ENCODE data around the gene SECISBP2. TPM values are rescaled to one million over a fixed set of nuclear protein-coding genes. Genes with fewer than 3 reads are reported as not detected.

SECISBP2 gene
- polyA plus RNA-seq, 1 of the 3 experiments (the other 2 are of a cell fraction) = 21.2 TPM

DNA sequence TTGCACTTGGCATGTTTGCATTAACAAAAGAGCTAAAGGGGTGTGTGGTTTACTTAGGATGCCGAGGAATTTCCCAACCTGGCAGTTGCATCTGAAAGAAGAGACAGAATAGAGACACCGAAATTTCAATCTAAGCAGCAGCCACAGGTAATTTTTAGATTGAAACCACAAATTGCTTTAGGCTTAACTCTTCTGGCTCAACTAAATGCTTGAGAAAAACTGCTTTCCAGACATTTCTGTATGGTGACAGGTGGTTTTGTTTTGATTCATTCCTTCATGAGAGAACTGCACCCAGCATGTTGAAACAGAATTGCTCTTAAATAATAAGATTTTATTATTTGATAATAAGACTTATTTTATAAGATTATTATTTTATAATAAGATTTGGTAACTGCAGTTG is 21.5 kb downstream of the SECISBP2 start:
- no peak overlapping the region for H3K27ac ChIP-seq (ENCODE audit: low read depth in 2 of 2, low read length in 1 of 2)
- DNase-seq = no peak
- H3K36me3 ChIP-seq (replicated peaks in 1 of 2; ENCODE audit: control insufficient read depth in 1 of 2, insufficient read depth in 2 of 2, low read length in 1 of 2) = peaks cover 72 to 73% of the 10 kb centered on the region in 2 experiments
- no peaks in the 10 kb centered on the region; a peak in 1 of 4 replicates for H3K4me1 ChIP-seq (ENCODE audit: control insufficient read depth in 1 of 2, insufficient read depth in 2 of 2, low read depth in 1 of 2, low read length in 1 of 2)
- ChIA-PET CTCF (interaction anchor here (2.0 kb wide), 1 partner anchor 8 kb away, joined by 6 read pairs; no protein-coding TSS in a partner anchor), POLR2A (no interaction called here)
- WGBS (ENCODE audit: low lambda C conversion rate) = 100% methylated on average over 2 of the region's 2 CpGs
- H3K27me3 ChIP-seq (ENCODE audit: insufficient read depth) = no peaks in the 10 kb centered on the region
- H3K9ac ChIP-seq = no peak overlapping the region
- no peak overlapping the region for H2AFZ ChIP-seq (ENCODE audit: low read depth)
- H3K79me2 ChIP-seq (ENCODE audit: insufficient read depth) = no peaks in the 10 kb centered on the region
- TF ChIP-seq SIN3A (IDR thresholded peaks at IDR 0.05; ENCODE audit: borderline replicate concordance, low read depth, low read length) (no peak), JUND (IDR thresholded peaks at IDR 0.05) (no peak), TEAD4 (IDR thresholded peaks at IDR 0.05; ENCODE audit: borderline replicate concordance, insufficient read depth) (no peak)
- no peak overlapping the region for H3K4me2 ChIP-seq
- no peak overlapping the region for H3K4me3 ChIP-seq (ENCODE audit: low read depth in 2 of 2, low read length in 1 of 2)
- H3K9me3 ChIP-seq = no peaks in the 10 kb centered on the region
- H4K20me1 ChIP-seq (ENCODE audit: insufficient read depth) = no peaks in the 10 kb centered on the region
- no peaks in the 10 kb centered on the region for H3K9me2 ChIP-seq
- H3F3A ChIP-seq (replicated peaks; ENCODE audit: insufficient read depth) = peaks cover 3% of the 10 kb centered on the region

- Histone ChIP-seq H3K9ac (no peak overlapping the region), H3K4me1 (ENCODE audit: control insufficient read depth in 1 of 2, insufficient read depth in 2 of 2, low read depth in 1 of 2, low read length in 1 of 2) (no peaks in the 10 kb centered on the region; a peak in 1 of 4 replicates), H3K9me2 (no peaks in the 10 kb centered on the region), H3K27ac (ENCODE audit: low read depth in 2 of 2, low read length in 1 of 2) (no peak overlapping the region), H3K4me2 (no peak overlapping the region), H3K27me3 (ENCODE audit: insufficient read depth) (no peaks in the 10 kb centered on the region), H3K36me3 (replicated peaks in 1 of 2; ENCODE audit: control insufficient read depth in 1 of 2, insufficient read depth in 2 of 2, low read length in 1 of 2) (peaks cover 72 to 78% of the 10 kb centered on the region in 2 experiments), H3K4me3 (ENCODE audit: low read depth in 2 of 2, low read length in 1 of 2) (no peak overlapping the region), H3F3A (replicated peaks; ENCODE audit: insufficient read depth) (peaks cover 3% of the 10 kb centered on the region), H2AFZ (ENCODE audit: low read depth) (no peak overlapping the region), H3K79me2 (ENCODE audit: insufficient read depth) (no peaks in the 10 kb centered on the region), H4K20me1 (ENCODE audit: insufficient read depth) (no peaks in the 10 kb centered on the region), H3K9me3 (no peaks in the 10 kb centered on the region)
- TF ChIP-seq SIN3A (IDR thresholded peaks at IDR 0.05; ENCODE audit: borderline replicate concordance, low read depth, low read length) (no peak), RCOR1 (IDR thresholded peaks at IDR 0.05; ENCODE audit: low read length) (no peak), RXRA (IDR thresholded peaks at IDR 0.05; ENCODE audit: borderline replicate concordance, low read depth) (no peak), SMC3 (IDR thresholded peaks at IDR 0.05; ENCODE audit: low read depth, low read length) (no peak), FOXJ3 (CRISPR knock-in tag; IDR thresholded peaks at IDR 0.05) (no peak), IRF3 (IDR thresholded peaks at IDR 0.05; ENCODE audit: low read depth, low read length) (no peak)
- POLR2A ChIA-PET = no interaction called here
- CTCF ChIA-PET = interaction anchor here (2.0 kb wide), 1 partner anchor 9 kb away, joined by 6 read pairs; no protein-coding TSS in a partner anchor
- DNase-seq = no peak
- WGBS (ENCODE audit: low lambda C conversion rate) = 85% methylated on average over 3 of the region's 3 CpGs
These were observed 22.0 kb downstream of the SECISBP2 start for GRCh38 chr9:89340332-89340731.

- no peaks in the 10 kb centered on the region for H3K27me3 ChIP-seq (ENCODE audit: insufficient read depth)
- no peak overlapping the region for H2AFZ ChIP-seq (ENCODE audit: low read depth)
- ChIA-PET CTCF (interaction anchor here (1.0 to 1.1 kb wide), 3 partner anchors 14 to 206 kb away, joined by 3 read pairs; no protein-coding TSS in a partner anchor), POLR2A (interaction anchor here (0.5 kb wide), 1 partner anchor 1619 kb away, joined by 3 read pairs; no protein-coding TSS in a partner anchor)
- no peak overlapping the region for H3K9ac ChIP-seq
- no peak overlapping the region for H3K4me3 ChIP-seq (ENCODE audit: low read depth in 2 of 2, low read length in 1 of 2)
- no peaks in the 10 kb centered on the region for H3K79me2 ChIP-seq (ENCODE audit: insufficient read depth)
- 98% methylated on average over 6 of the region's 6 CpGs for WGBS (ENCODE audit: low lambda C conversion rate)
- no peak overlapping the region for H3K27ac ChIP-seq (ENCODE audit: low read depth in 2 of 2, low read length in 1 of 2)
- H3K9me2 ChIP-seq = no peaks in the 10 kb centered on the region
- H3K4me2 ChIP-seq = no peak overlapping the region
- H3K9me3 ChIP-seq = no peaks in the 10 kb centered on the region
- H3K36me3 ChIP-seq (replicated peaks in 1 of 2; ENCODE audit: control insufficient read depth in 1 of 2, insufficient read depth in 2 of 2, low read length in 1 of 2) = peaks cover 70 to 91% of the 10 kb centered on the region in 2 experiments
- no peaks in the 10 kb centered on the region for H4K20me1 ChIP-seq (ENCODE audit: insufficient read depth)
- H3F3A ChIP-seq (replicated peaks; ENCODE audit: insufficient read depth) = peaks cover 3% of the 10 kb centered on the region
- TF ChIP-seq REST (IDR thresholded peaks at IDR 0.05; ENCODE audit: low read depth, low read length) (no peak), TCF12 (IDR thresholded peaks at IDR 0.05) (no peak), FOXM1 (IDR thresholded peaks at IDR 0.05; ENCODE audit: low read depth) (no peak), RCOR1 (IDR thresholded peaks at IDR 0.05; ENCODE audit: low read length) (no peak), NRF1 (IDR thresholded peaks at IDR 0.05; ENCODE audit: low read depth, low read length) (no peak), PBX3 (IDR thresholded peaks at IDR 0.05) (no peak), JUND (IDR thresholded peaks at IDR 0.05) (no peak)
- TF ChIP-seq, protein P1, sequence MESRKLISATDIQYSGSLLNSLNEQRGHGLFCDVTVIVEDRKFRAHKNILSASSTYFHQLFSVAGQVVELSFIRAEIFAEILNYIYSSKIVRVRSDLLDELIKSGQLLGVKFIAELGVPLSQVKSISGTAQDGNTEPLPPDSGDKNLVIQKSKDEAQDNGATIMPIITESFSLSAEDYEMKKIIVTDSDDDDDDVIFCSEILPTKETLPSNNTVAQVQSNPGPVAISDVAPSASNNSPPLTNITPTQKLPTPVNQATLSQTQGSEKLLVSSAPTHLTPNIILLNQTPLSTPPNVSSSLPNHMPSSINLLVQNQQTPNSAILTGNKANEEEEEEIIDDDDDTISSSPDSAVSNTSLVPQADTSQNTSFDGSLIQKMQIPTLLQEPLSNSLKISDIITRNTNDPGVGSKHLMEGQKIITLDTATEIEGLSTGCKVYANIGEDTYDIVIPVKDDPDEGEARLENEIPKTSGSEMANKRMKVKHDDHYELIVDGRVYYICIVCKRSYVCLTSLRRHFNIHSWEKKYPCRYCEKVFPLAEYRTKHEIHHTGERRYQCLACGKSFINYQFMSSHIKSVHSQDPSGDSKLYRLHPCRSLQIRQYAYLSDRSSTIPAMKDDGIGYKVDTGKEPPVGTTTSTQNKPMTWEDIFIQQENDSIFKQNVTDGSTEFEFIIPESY (IDR thresholded peaks at IDR 0.05; ENCODE audit: borderline replicate concordance, low read depth) = no peak
- no peak for DNase-seq
- no peaks in the 10 kb centered on the region; a peak in 1 of 4 replicates for H3K4me1 ChIP-seq (ENCODE audit: control insufficient read depth in 1 of 2, insufficient read depth in 2 of 2, low read depth in 1 of 2, low read length in 1 of 2)
These were observed 23.9 kb downstream of the SECISBP2 start for GRCh38 chr9:89342213-89342612.
